ENCODE results near the gene ZC2HC1B. TPM values are rescaled to one million over a fixed set of nuclear protein-coding genes. Genes with fewer than 3 reads are reported as not detected.
"Not testable (repeated sequence)": the region's sequence is repeated elsewhere in the genome, so short reads cannot be mapped to it uniquely, and the experiment has no call there.

Gene ZC2HC1B
- total and polyA plus RNA-seq, 3 donors from 2014 or later = 4.6 to 23.0 (median 16.9) TPM

GRCh38 chr6:143911028-143911427 lies 46.8 kb downstream of the ZC2HC1B start:
- no peaks in the 10 kb centered on the region for H3K36me3 ChIP-seq (ENCODE audit: low read depth, missing control alignments)
- H3K27me3 ChIP-seq = no peaks in the 10 kb centered on the region
- no peak overlapping the region for H3K4me3 ChIP-seq
- H3K27ac ChIP-seq = no peak overlapping the region
- no peak for DNase-seq
- H3K4me1 ChIP-seq = no peaks in the 10 kb centered on the region
- no peaks in the 10 kb centered on the region for H3K9me3 ChIP-seq
- WGBS, 2 donors = 94 to 100% methylated on average over 1 of the region's 1 CpG
- intact Hi-C loops (cut with DNase I; ENCODE audit: low total_unique reads) = no loop called here
- TF ChIP-seq CTCF (IDR thresholded peaks at IDR 0.05) (no peak), POLR2A (IDR thresholded peaks at IDR 0.05) (no peak)

- Histone ChIP-seq H3K4me3 (no peak overlapping the region), H3K4me1 (no peaks in the 10 kb centered on the region), H3K27me3 (no peaks in the 10 kb centered on the region), H3K9me3 (no peaks in the 10 kb centered on the region), H3K27ac (no peak overlapping the region), H3K36me3 (ENCODE audit: low read depth, missing control alignments) (no peaks in the 10 kb centered on the region)
- WGBS, 2 donors = 80% methylated on average over 1 of the region's 1 CpG; no CpG with 5 or more reads in 1 of the 2 donors
- intact Hi-C loops (cut with DNase I; ENCODE audit: low total_unique reads) = no loop called here
- no peak for DNase-seq
- TF ChIP-seq POLR2A (IDR thresholded peaks at IDR 0.05) (no peak), CTCF (IDR thresholded peaks at IDR 0.05) (no peak)
Observed at GRCh38 chr6:143912671-143913070, 48.4 kb downstream of the ZC2HC1B start.

- H3K27me3 ChIP-seq; H3K36me3 ChIP-seq (ENCODE audit: low read depth, missing control alignments); H3K9me3 ChIP-seq; intact Hi-C loops (cut with DNase I; ENCODE audit: low total_unique reads); H3K27ac ChIP-seq; H3K4me1 ChIP-seq; DNase-seq; H3K4me3 ChIP-seq: not testable (repeated sequence)
- WGBS, 2 donors = 84 to 89% methylated on average over 4 of the region's 4 CpGs
Observed at GRCh38 chr6:143917026-143917425, 52.8 kb downstream of the ZC2HC1B start.

- Histone ChIP-seq H3K4me3 (no peak overlapping the region), H3K27me3 (no peaks in the 10 kb centered on the region), H3K9me3 (no peaks in the 10 kb centered on the region), H3K27ac (no peak overlapping the region), H3K36me3 (ENCODE audit: low read depth, missing control alignments) (no peaks in the 10 kb centered on the region), H3K4me1 (no peaks in the 10 kb centered on the region)
- intact Hi-C loops (cut with DNase I; ENCODE audit: low total_unique reads) = no loop called here
- TF ChIP-seq POLR2A (IDR thresholded peaks at IDR 0.05) = no peak
- no peak for TF ChIP-seq CTCF (IDR thresholded peaks at IDR 0.05)
- no peak for DNase-seq
- WGBS, 2 donors = 91 to 92% methylated on average over 1 of the region's 1 CpG
Observed at GRCh38 chr6:143928853-143929252, 64.6 kb downstream of the ZC2HC1B start.

GRCh38 chr6:143929975-143930374 lies 65.7 kb downstream of the ZC2HC1B start:
- DNase-seq = no peak
- Histone ChIP-seq H3K27me3 (no peaks in the 10 kb centered on the region), H3K4me1 (no peaks in the 10 kb centered on the region), H3K9me3 (no peaks in the 10 kb centered on the region), H3K4me3 (no peak overlapping the region), H3K36me3 (ENCODE audit: low read depth, missing control alignments) (no peaks in the 10 kb centered on the region), H3K27ac (no peak overlapping the region)
- TF ChIP-seq CTCF (IDR thresholded peaks at IDR 0.05) (no peak), POLR2A (IDR thresholded peaks at IDR 0.05) (no peak)
- intact Hi-C loops (cut with DNase I; ENCODE audit: low total_unique reads) = no loop called here
